ENCODE measurements around the gene TCF15. TPM values are rescaled to one million over a fixed set of nuclear protein-coding genes. Genes with fewer than 3 reads are reported as not detected.

Gene TCF15
- total and polyA plus RNA-seq, 2 experiments from 2014 or later: 3.8 to 4.0 TPM

GRCh38 chr20:647479-648019 is 37.4 kb upstream of the TCF15 start:
- TF ChIP-seq JUNB (IDR thresholded peaks at IDR 0.05; ENCODE audit: unreplicated experiment): no peak
- no peak for TF ChIP-seq ETS1 (IDR thresholded peaks at IDR 0.05)
- no peak for TF ChIP-seq CTCF (conservative IDR thresholded peaks at IDR 0.05; ENCODE audit: low read depth in 2 of 2)
- no peak for TF ChIP-seq ZNF331 (CRISPR knock-in tag; IDR thresholded peaks at IDR 0.05; ENCODE audit: low read depth)
- TF ChIP-seq REST (IDR thresholded peaks at IDR 0.05; ENCODE audit: unreplicated experiment): no peak
- peaks cover 7% of the 10 kb centered on the region; the same call in 2 of the 3 replicates for H3K9me3 Mint-ChIP-seq
- Histone ChIP-seq H3K27me3 (ENCODE audit: insufficient read depth) (no peaks in the 10 kb centered on the region), H4K20me1 (replicated peaks; ENCODE audit: insufficient read depth) (no peaks in the 10 kb centered on the region; the same call in 1 of the 2 replicates), H3K79me2 (replicated peaks; ENCODE audit: insufficient read depth) (0 out of 2 replicates have a peak, but pooled peaks cover 3% of the 10 kb centered on the region), H3K4me2 (no peak overlapping the region), H3K36me3 (ENCODE audit: insufficient read depth) (no peaks in the 10 kb centered on the region), H3F3A (replicated peaks; ENCODE audit: low read depth) (0 out of 2 replicates have a peak, but pooled peaks cover 10% of the 10 kb centered on the region), H3K4me1 (ENCODE audit: insufficient read depth) (peaks cover 15% of the 10 kb centered on the region), H3K27ac (ENCODE audit: low read depth) (no peak overlapping the region), H3K9me2 (ENCODE audit: insufficient read depth) (no peaks in the 10 kb centered on the region), H2AFZ (no peak overlapping the region), H3K4me3 (no peak overlapping the region)
- ATAC-seq (no peak), DNase-seq (ENCODE audit: low spot score) (no peak)
- H3K4me3 Mint-ChIP-seq: no peak overlapping the region
- H3K36me3 Mint-ChIP-seq (ENCODE audit: low read depth): peaks cover 43% of the 10 kb centered on the region
- H3K4me1 Mint-ChIP-seq: peaks cover 25% of the 10 kb centered on the region
- H3K27me3 Mint-ChIP-seq (ENCODE audit: insufficient read depth, low read depth, poor library complexity): peaks cover 18% of the 10 kb centered on the region
- H3K27ac Mint-ChIP-seq: no peak overlapping the region

GRCh38 chr20:646868-647233 is 36.7 kb upstream of the TCF15 start:
- H3K36me3 Mint-ChIP-seq (ENCODE audit: low read depth): peaks cover 43% of the 10 kb centered on the region
- no peak overlapping the region for H3K4me2 ChIP-seq
- H3K27me3 Mint-ChIP-seq (ENCODE audit: insufficient read depth, low read depth, poor library complexity): peaks cover 18% of the 10 kb centered on the region
- no peak overlapping the region for H2AFZ ChIP-seq
- H3K4me1 ChIP-seq (ENCODE audit: insufficient read depth): peaks cover 9% of the 10 kb centered on the region
- H3K27ac Mint-ChIP-seq: no peak overlapping the region
- H3K27me3 ChIP-seq (ENCODE audit: insufficient read depth): no peaks in the 10 kb centered on the region
- H3F3A ChIP-seq (replicated peaks; ENCODE audit: low read depth): 0 out of 2 replicates have a peak, but pooled peaks cover 6% of the 10 kb centered on the region
- no peaks in the 10 kb centered on the region for H3K36me3 ChIP-seq (ENCODE audit: insufficient read depth)
- DNase-seq (ENCODE audit: low spot score): no peak
- H3K4me1 Mint-ChIP-seq: peaks cover 18% of the 10 kb centered on the region
- 0 out of 2 replicates have a peak, but pooled peaks cover 2% of the 10 kb centered on the region for H3K79me2 ChIP-seq (replicated peaks; ENCODE audit: insufficient read depth)
- H4K20me1 ChIP-seq (replicated peaks; ENCODE audit: insufficient read depth): no peaks in the 10 kb centered on the region; the same call in 1 of the 2 replicates
- H3K4me3 ChIP-seq: no peak overlapping the region
- no peaks in the 10 kb centered on the region for H3K9me2 ChIP-seq (ENCODE audit: insufficient read depth)
- H3K4me3 Mint-ChIP-seq: no peak overlapping the region
- H3K27ac ChIP-seq (ENCODE audit: low read depth): no peak overlapping the region
- no peak for ATAC-seq
- H3K9me3 Mint-ChIP-seq: peaks cover 7% of the 10 kb centered on the region; the same call in 2 of the 3 replicates
- TF ChIP-seq EZH2 (IDR thresholded peaks at IDR 0.05; ENCODE audit: low read depth, unreplicated experiment): no peak
- TF ChIP-seq ZNF331 (CRISPR knock-in tag; IDR thresholded peaks at IDR 0.05; ENCODE audit: low read depth): no peak
- TF ChIP-seq ETS1 (IDR thresholded peaks at IDR 0.05): no peak
- no peak for TF ChIP-seq CTCF (conservative IDR thresholded peaks at IDR 0.05; ENCODE audit: low read depth in 2 of 2)
- no peak for TF ChIP-seq JUNB (IDR thresholded peaks at IDR 0.05; ENCODE audit: unreplicated experiment)
- TF ChIP-seq EZH2phosphoT487 (IDR thresholded peaks at IDR 0.05; ENCODE audit: unreplicated experiment): no peak
- no peak for TF ChIP-seq POLR2AphosphoS5 (IDR thresholded peaks at IDR 0.05; ENCODE audit: low read depth)

All from GM23338 (cell line).